Putamen (tissue), 1 donor: ENCODE results near the gene SLC5A4.
"Not testable (repeated sequence)": the region's sequence is repeated elsewhere in the genome, so short reads cannot be mapped to it uniquely, and the experiment has no call there.

Source experiments
- DNase-seq: peaks from one replicate; pipeline ENCODE4 v3.0.0-alpha.2; 2016; ENCODE audit warnings: low spot score

SLC5A4 gene

DNA sequence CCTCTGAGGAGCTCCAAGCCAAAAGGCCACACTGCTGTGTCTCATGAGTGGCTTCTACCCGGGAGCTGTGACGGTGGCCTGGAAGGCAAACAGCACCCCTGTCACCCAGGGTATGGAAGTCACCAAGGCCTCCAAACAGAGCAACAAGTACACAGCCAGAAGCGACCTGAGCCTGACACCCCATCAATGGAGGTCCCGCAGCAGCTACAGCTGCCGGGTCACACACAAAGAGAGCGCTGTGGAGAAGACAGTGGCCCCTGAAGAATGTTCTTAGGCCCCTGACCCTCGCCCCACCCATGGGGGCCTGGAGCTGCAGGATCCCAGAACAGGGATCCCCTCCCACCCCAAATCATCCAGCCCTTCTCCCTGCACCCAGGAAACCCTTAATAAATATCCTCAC lies 55.2 kb downstream of the SLC5A4 start:
- no peak for DNase-seq

DNA sequence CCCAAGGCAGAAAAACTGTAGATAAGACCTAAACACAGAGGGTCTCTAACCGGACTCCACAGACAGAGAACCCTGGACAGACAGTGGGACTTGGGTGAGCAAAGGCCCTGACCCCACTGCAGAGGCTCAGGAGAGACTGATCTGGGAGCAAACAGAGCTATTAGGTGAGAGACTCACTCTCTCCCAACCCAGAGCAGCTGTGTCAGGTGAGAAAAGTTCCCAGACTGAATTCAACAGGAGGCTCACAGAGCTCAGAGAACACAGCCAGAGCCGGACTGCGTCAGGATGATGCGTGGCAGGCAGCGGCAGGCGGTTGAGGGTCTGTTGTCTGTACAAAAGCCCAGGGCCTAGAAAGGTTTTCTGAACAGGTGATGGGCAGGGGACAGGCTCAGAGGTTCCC lies 55.8 kb downstream of the SLC5A4 start:
- DNase-seq = no peak

DNA sequence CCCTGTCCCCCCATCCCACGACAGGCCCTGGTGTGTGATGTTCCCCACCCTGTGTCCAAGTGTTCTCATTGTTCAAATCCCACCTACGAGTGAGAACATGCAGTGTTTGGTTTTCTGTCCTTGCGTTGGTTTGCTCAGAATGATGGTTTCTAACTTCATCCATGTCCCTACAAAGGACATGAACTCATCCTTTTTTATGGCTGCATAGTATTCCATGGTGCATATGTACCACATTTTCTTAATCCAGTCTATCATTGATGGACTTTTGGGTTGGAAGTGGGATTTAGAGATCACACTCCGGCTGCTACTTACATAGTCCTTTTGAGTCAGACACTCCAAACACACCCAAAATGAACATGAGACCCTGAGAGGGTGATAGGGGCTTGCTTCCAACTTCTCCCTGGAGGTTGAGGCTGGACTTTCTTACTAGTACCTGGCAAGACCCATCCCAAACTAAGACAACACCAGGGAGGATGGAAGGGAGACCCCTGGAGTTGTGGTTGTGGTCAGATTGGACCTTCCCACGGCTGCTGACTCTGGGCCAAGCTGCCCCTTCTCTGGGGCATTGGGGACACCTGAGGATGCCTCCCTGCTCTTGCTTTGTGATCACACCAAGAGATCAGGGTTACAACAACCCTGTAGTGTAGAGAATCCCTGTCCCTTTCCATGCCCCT lies 57.5 kb downstream of the SLC5A4 start:
- DNase-seq = not testable (repeated sequence)

DNA sequence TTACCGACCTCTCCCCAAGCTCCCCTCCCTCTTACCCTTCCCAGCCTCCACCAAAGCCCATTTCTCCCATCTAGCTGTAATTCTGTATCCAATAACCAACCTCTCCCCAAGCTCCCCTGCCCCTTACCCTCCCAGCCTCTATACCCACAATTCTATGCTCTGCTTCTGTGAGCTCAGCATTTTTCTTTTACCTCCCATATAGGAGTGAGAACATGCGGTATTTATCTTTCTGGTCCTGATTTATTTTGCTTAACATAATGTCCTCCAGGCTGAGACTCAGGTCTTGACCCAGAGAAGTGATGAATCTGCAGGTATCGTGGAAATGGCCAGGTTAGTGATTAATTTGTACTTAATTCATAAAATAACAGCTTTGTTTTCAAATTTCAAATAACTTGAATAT lies 59.2 kb downstream of the SLC5A4 start:
- not testable (repeated sequence) for DNase-seq

DNA sequence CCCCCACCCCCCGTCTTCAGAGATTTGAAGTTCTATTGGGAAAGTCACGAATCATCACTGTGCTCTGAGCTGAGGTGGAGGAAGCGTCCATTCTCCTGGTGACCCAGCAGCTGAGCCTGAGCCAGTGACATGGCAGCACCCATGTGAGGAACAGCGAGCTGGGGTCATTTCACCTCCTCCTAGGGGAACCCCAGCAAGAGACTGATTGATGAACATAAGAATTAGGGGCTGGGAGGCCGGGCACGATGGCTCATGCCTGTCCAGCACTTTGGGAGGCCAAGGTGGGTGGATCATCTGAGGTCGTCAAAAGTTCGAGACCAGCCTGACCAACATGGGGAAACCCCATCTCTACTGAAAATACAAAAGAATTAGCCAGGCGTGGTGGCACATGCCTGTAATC lies 61.8 kb downstream of the SLC5A4 start:
- not testable (repeated sequence) for DNase-seq

DNA sequence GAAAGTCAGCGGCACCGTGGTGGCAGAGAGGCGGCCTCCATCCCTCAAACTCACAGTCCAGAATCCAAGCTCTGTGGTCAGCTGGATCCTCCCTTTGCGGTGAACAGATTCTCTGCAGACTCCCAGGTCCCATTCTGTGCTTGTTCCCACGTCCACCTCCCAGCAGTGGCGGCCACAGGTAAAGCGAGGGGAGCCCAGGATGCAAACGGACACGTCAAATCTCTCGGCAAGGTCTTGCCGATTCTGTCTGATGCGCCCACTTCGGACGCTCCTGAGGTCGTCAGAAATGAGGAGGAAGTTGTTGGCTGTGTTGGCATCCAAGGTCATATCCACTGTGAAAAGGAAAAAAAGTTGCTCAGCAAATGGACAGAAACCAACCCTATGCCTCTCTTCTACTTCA lies 64.1 kb downstream of the SLC5A4 start:
- DNase-seq = not testable (repeated sequence)

DNA sequence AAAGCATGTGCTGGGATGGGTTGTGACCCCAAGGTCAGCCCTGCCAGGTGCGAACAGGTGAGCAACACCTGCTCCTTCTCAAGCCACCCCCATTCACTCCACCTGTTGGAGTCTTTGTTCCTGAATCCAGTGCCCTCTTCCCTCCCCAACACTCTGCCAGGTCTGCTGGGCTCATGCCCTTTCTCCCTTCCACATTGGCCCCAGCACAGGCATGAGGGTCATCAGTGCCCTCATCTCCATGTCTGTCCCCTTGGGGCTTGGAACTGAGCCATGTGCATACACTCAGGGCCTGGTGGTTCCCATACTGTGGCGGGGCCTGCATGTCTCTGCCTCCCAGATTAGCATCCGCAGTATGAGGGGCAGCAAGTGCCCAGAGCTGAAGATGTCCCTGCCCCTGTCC lies 69.3 kb downstream of the SLC5A4 start:
- no peak for DNase-seq

DNA sequence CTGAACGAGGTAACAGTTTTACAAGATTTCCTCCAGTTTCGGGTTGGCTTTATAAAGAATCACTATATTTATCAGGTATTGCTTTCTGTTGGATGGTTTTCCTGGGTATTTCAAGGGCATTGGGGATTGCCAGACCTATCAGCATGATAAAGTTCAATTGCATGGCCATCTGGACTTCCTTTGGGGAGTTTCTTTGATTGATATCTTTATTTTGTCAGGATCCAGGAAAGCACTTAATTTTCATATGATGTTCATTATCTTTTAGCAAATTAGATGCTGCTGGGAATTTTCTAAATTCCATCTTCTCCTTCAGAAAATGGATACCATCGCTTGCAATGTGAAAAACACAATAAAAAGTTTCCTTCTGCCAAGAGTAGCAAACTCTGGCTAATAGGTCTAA lies 71.5 kb downstream of the SLC5A4 start:
- DNase-seq = no peak

DNA sequence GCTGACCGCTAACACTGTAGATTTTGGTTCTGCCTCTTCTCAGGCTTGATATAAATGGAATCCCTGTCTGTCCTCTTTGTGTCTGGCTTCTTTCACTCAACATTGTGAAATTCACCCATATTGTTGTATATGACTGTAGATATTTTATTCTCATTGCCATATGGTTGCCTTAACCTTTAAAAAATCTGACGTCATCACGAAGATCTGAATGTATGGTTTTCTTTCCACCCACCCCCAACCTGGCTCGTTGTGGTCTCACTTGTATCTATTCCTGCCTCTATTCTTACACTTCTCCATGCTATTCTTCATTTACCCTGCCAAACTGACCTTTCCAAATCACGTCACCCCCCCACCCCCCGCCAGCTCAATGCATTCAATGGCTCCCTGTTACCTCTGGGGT lies 74.1 kb downstream of the SLC5A4 start:
- DNase-seq = no peak

DNA sequence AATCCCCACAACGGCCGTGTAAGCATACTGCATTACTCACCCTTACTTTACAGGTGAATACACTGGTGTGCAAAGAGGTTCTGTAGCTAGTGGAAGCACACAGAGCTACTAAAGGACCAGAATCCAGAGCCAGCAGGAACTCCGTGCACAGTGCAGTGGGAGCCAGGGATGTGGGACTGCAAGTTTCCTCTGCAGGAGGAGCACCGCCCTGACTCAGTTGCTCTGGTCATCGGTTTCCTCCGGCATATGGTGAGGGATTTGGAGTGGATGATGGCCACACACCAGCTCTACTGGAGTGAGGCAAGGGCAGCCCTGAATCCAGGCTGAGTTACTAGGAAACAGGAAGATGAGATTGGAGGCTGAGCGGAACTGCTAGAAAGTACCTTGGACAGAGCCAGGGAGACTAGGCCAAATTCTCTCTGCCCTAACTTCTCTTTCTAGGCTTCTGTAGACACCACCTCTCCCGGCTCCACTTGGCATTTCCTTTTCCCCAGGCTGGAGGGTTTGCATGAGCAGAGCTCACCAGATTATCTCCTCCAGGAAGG lies 77.9 kb downstream of the SLC5A4 start:
- DNase-seq = no peak

DNA sequence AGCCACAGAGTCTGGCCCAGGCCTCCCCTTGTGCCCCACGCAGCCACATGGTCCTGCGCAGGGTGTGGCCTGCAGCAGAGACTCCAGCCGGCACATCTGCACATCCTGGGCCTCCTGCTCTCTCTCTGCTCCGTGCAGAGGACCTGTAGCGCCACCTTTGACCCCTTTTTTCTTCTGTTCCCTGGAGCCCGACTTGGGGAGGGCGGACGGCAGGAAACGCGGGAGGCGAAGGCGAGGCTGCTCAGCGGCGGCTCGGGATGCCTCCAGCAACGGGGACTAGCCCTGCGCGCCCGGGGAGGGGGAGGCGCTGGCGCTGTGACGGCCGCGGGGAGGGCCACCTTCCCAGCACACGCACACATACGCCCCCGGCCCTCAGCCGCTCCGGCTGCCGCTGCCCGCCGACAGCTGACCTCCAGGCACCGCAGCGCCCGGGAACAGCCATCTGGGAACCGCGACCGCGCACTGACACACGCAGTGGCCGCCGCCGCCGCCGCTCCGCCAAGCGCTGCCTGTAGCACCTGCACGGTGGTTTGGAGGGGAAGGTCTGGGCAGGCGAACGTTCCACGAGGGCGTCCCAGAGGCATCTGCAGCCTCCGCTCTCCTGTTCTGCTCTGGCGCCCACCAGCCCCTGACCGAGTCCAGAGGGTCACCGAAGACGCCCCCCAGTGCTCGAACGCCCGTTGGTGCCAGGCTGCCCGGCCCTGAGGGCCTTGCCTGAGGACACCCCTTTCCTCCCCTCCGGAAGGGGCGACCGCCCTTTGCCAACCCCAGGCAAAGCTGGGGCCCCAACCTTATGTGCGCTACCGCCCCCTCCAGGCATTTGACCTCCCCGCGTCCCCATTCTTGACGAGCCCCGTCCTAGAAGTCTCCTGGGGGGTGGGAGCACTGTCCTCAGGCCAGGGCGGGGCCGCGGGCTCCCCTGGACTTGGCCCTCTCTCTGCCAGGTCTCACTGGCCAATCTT lies 79.2 kb downstream of the SLC5A4 start:
- no peak for DNase-seq

DNA sequence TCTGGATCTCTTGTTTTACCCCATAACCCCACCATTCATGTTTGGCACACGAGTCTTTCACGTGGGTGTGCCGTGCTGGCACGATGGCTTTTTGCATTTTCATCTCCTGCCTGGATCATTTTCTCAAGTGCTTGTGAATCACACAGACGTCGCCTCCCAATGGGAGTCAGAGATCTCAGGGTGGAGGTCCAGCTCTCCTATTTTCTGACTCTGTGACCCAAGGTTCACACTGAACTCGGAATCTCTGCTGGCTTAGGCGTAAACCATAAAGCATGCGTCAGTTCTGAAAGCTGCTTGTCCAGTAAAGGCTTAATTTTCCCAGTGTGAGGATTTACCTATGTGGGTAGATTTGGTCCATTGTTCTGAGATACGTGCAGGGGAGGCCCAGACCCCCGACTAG lies 80.0 kb downstream of the SLC5A4 start:
- DNase-seq = no peak
